ENCODE data around the gene SNRNP48. TPM values are rescaled to one million over a fixed set of nuclear protein-coding genes. Genes with fewer than 3 reads are reported as not detected.

Gene SNRNP48
- total and polyA plus RNA-seq, 2 of the 8 experiments (the other 6 are each of a cell fraction or from before 2014, with no cell fraction given): 7.7 to 21.0 TPM

DNA sequence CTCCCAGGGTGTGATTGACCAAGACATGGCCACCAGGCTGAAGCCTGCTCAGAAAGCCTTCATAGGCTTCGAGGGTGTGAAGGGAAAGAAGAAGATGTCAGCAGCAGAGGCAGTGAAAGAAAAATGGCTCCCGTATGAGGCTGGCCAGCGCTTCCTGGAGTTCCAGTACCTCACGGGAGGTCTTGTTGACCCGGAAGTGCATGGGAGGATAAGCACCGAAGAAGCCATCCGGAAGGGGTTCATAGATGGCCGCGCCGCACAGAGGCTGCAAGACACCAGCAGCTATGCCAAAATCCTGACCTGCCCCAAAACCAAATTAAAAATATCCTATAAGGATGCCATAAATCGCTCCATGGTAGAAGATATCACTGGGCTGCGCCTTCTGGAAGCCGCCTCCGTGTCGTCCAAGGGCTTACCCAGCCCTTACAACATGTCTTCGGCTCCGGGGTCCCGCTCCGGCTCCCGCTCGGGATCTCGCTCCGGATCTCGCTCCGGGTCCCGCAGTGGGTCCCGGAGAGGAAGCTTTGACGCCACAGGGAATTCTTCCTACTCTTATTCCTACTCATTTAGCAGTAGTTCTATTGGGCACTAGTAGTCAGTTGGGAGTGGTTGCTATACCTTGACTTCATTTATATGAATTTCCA is 4.6 kb upstream of the SNRNP48 start (continued):
- no peak for TF ChIP-seq SRF (IDR thresholded peaks at IDR 0.05; ENCODE audit: low read depth, low read length)

Data from H1 (cell line).